Fibroblast of skin of left biceps (primary cell): ENCODE results near the gene DUSP7.
A peak's percentile ranks its signal among the peaks of the same experiment; 100 is the strongest.

Source experiments
- DNase-seq, 2 experiments: peaks; one replicate each; pipeline ENCODE4 v3.0.0-alpha.2; 2013; ENCODE audit warnings: low read depth in 2 of 2

The DUSP7 gene

GRCh38 chr3:52007291-52007690 is 49.1 kb downstream of the DUSP7 start:
- DNase-seq: no peak

DNA sequence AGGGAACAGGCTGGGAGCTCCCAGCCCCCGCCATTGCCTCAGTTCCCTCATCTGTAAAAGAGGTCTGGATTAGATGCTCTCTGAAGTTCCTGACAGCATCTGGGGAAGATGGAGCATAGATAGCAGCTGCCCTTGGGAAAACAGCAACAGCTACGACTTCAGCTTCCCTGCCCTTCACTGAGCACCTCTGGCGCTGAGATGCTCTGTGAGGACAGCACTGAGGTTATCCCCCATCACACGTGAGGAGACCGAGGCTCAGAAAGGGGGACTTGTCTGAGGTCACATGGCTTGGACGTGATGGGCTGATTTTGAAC is 49.6 kb downstream of the DUSP7 start:
- no peak for DNase-seq

- no peak for DNase-seq
Measured at GRCh38 chr3:52006017-52006819, 50.2 kb downstream of the DUSP7 start.

DNA sequence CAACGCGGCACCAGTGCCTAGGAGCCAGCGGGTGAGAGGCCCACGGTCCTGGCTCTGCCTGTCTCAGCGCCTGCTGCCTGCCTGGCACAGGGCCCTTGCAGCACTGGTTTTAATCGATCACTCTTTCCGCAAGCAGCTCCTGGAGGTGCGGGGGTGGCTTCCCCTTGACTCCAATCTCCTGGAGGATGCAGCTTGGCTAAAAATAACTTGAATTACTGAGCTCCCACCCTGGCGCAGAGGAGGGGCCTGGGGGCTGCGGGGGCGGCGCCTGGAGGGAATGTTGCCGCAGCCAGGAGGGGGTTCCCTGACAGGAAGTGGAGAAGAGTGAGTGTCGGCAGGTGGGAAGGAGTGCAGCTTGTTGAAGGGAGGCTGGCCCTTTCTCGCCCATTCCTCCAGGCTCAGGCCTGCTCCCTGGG is 50.8 kb downstream of the DUSP7 start:
- DNase-seq: peak; percentile 49 to 53

GRCh38 chr3:52004906-52005395 is 51.4 kb downstream of the DUSP7 start:
- no peak for DNase-seq

DNA sequence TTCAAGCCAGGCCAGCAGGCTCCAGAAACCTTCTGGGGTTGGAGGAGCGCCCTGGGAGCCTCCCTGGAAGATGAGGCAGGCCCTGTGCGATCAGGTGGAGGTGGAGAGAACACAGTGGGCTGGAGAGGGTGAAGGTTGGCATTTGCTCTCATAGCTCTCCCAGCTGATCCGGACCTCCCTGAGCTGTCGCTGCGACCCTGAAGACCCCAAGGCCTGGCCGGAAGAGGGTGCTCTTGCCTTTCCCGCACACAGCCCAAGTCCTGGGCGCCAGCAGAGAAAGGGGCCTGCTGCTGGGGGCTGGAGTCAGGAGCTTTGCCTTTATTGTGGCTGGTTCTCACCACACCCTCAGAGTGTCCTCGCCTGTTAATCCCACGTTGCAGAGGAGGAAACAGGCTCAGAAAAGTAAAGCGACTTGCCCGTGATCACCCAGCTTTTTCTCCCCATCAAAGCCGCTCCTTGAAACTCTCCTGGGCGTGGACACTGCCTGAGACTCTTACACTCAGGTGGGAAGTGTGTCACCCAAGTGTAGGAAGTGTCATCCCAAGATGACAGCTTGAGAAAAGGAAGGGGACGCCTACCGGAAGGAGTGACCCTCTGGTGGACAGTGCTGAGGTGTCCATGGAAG is 52.1 kb downstream of the DUSP7 start:
- peak; percentile 20 to 32 for DNase-seq

DNA sequence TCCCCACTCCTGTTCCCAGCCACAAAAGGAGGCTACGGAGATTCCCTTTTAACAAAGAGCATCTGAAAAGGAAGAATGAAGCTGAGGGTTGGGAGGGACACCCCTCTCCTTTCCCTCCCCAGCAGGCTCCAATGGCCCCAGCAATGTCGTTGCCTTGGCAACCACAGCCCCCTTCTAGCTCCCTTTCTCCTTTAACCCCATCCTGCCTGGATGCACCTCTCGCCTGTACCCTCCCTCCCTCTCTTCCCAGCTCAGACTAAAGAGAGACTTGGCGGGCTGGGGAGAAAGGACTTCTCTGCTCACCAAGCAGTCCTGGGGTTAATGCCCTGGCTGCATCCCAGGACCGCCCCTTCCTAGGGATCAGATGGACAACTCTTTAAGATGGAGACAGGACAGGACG is 53.6 kb downstream of the DUSP7 start:
- DNase-seq: no peak

GRCh38 chr3:52001443-52001974 is 54.9 kb downstream of the DUSP7 start:
- no peak for DNase-seq

- DNase-seq: no peak
Measured at GRCh38 chr3:51999846-52000245, 56.5 kb downstream of the DUSP7 start.
